GM12891 (cell line): Measurements from ENCODE around the gene NXT2.

Experiments used
- POLR2A ChIP-seq: IDR thresholded peaks from 2 replicates; pipeline ENCODE4 v1.6.1; 2011; ENCODE audit warnings: low read depth, low read length, control low read depth
- POLR2AphosphoS5 ChIP-seq: IDR thresholded peaks from 2 replicates; pipeline ENCODE4 v1.6.1; 2011; ENCODE audit warnings: low read depth, low read length, control low read depth
- SPI1 ChIP-seq: IDR thresholded peaks from 2 replicates; pipeline ENCODE4 v1.6.1; 2011; ENCODE audit warnings: low read depth, low read length, control low read depth

DNA sequence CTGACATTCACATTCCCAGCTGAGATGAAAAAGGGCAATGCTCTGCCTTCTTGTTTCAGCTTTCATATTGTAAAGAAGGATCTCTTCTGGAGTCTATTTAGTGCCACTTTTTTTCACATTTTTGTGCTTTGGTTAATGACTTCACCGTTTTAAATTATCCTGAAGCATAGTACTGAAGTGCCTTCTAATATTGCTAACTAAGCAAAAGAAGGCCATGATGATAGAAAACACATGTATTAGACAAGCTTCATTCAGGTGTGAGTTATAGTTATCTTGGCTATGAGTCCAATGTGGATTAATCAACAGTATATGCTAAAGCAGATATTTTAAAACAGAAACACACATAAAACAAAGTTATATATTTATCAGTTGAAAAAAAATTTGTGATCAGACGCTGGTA, 40.4 kb downstream of the NXT2 start:
- TF ChIP-seq POLR2A (no peak), POLR2AphosphoS5 (no peak), SPI1 (no peak)
